ES-I3 (cell line): ENCODE data around the gene NRG2.

Experiments used
- H3K36me3 ChIP-seq: 2 replicates; pipeline ENCODE4 v1.6.1; 2013; ENCODE audit warnings: mild to moderate bottlenecking, low read length, control low read depth, moderate library complexity; ENCODE audit not compliant: insufficient read depth
- H3K4me1 ChIP-seq: 2 replicates; pipeline ENCODE4 v1.6.1; 2013; ENCODE audit warnings: mild to moderate bottlenecking, control low read depth, low read length; ENCODE audit not compliant: insufficient read depth
- H3K9ac ChIP-seq: 2 replicates; pipeline ENCODE4 v1.6.1; 2013; ENCODE audit warnings: low read depth, mild to moderate bottlenecking, low read length, moderate library complexity
- H3K9me3 ChIP-seq: 2 replicates; pipeline ENCODE4 v1.6.1; 2013; ENCODE audit warnings: mild to moderate bottlenecking, low read length, moderate library complexity; ENCODE audit not compliant: control insufficient read depth, insufficient read depth

NRG2 gene

GRCh38 chr5:139914218-139914807 lies 128.8 kb downstream of the NRG2 start:
- no peak overlapping the region for H3K9ac ChIP-seq
- H3K9me3 ChIP-seq: no peaks in the 10 kb centered on the region
- H3K4me1 ChIP-seq: peaks cover 9% of the 10 kb centered on the region; the same call in 1 of the 2 replicates
- no peaks in the 10 kb centered on the region for H3K36me3 ChIP-seq

GRCh38 chr5:139912804-139913203 lies 130.3 kb downstream of the NRG2 start:
- Histone ChIP-seq H3K36me3 (no peaks in the 10 kb centered on the region), H3K4me1 (peaks cover 9% of the 10 kb centered on the region; the same call in 1 of the 2 replicates), H3K9ac (no peak overlapping the region), H3K9me3 (no peaks in the 10 kb centered on the region)

GRCh38 chr5:139912158-139912557 lies 130.9 kb downstream of the NRG2 start:
- Histone ChIP-seq H3K9me3 (no peaks in the 10 kb centered on the region), H3K9ac (no peak overlapping the region), H3K4me1 (peaks cover 9% of the 10 kb centered on the region; the same call in 1 of the 2 replicates), H3K36me3 (no peaks in the 10 kb centered on the region)

- H3K36me3 ChIP-seq: no peaks in the 10 kb centered on the region
- H3K9ac ChIP-seq: no peak overlapping the region
- peaks cover 9% of the 10 kb centered on the region; the same call in 1 of the 2 replicates for H3K4me1 ChIP-seq
- no peaks in the 10 kb centered on the region for H3K9me3 ChIP-seq
Measured at GRCh38 chr5:139911425-139912120, 131.5 kb downstream of the NRG2 start.

GRCh38 chr5:139910901-139911300 lies 132.2 kb downstream of the NRG2 start:
- H3K9ac ChIP-seq: no peak overlapping the region
- no peaks in the 10 kb centered on the region for H3K36me3 ChIP-seq
- no peaks in the 10 kb centered on the region for H3K9me3 ChIP-seq

GRCh38 chr5:139910036-139910435 lies 133.1 kb downstream of the NRG2 start:
- peaks cover 2% of the 10 kb centered on the region; the same call in 1 of the 2 replicates for H3K4me1 ChIP-seq
- no peaks in the 10 kb centered on the region for H3K36me3 ChIP-seq
- no peak overlapping the region for H3K9ac ChIP-seq
- no peaks in the 10 kb centered on the region for H3K9me3 ChIP-seq

More at GRCh38 chr5:139910901-139911300, 132.2 kb downstream of the NRG2 start:
- H3K4me1 ChIP-seq: peaks cover 7% of the 10 kb centered on the region; the same call in 1 of the 2 replicates

- H3K9me3 ChIP-seq: no peaks in the 10 kb centered on the region
- H3K36me3 ChIP-seq: no peaks in the 10 kb centered on the region
- H3K4me1 ChIP-seq: peaks cover 2% of the 10 kb centered on the region; the same call in 1 of the 2 replicates
- no peak overlapping the region for H3K9ac ChIP-seq
Measured at GRCh38 chr5:139908749-139909148, 134.3 kb downstream of the NRG2 start.

GRCh38 chr5:139906661-139907060 lies 136.4 kb downstream of the NRG2 start:
- Histone ChIP-seq H3K9me3 (no peaks in the 10 kb centered on the region), H3K4me1 (peaks cover 2% of the 10 kb centered on the region; the same call in 1 of the 2 replicates), H3K36me3 (no peaks in the 10 kb centered on the region), H3K9ac (no peak overlapping the region)

GRCh38 chr5:139904816-139905661 lies 138.1 kb downstream of the NRG2 start:
- H3K9ac ChIP-seq: peak overlapping the region; percentile 62
- H3K4me1 ChIP-seq: peaks cover 2% of the 10 kb centered on the region; the same call in 1 of the 2 replicates
- H3K9me3 ChIP-seq: no peaks in the 10 kb centered on the region
- H3K36me3 ChIP-seq: no peaks in the 10 kb centered on the region

- Histone ChIP-seq H3K36me3 (no peaks in the 10 kb centered on the region), H3K4me1 (peaks cover 2% of the 10 kb centered on the region; the same call in 1 of the 2 replicates), H3K9me3 (no peaks in the 10 kb centered on the region), H3K9ac (peak overlapping the region; percentile 62)
Measured at GRCh38 chr5:139904566-139904815, 138.6 kb downstream of the NRG2 start.

- H3K9ac ChIP-seq: peak overlapping the region; percentile 62; the same call in 1 of the 2 replicates
- H3K4me1 ChIP-seq: peaks cover 2% of the 10 kb centered on the region; the same call in 1 of the 2 replicates
- no peaks in the 10 kb centered on the region for H3K36me3 ChIP-seq
- no peaks in the 10 kb centered on the region for H3K9me3 ChIP-seq
Measured at GRCh38 chr5:139903795-139904565, 139.1 kb downstream of the NRG2 start.

GRCh38 chr5:139903450-139903794 lies 139.7 kb downstream of the NRG2 start:
- Histone ChIP-seq H3K4me1 (peaks cover 2% of the 10 kb centered on the region; the same call in 1 of the 2 replicates), H3K9me3 (no peaks in the 10 kb centered on the region), H3K9ac (peak overlapping the region; percentile 62; the same call in 1 of the 2 replicates), H3K36me3 (no peaks in the 10 kb centered on the region)

GRCh38 chr5:139901986-139902385 lies 141.1 kb downstream of the NRG2 start:
- no peaks in the 10 kb centered on the region for H3K36me3 ChIP-seq
- no peak overlapping the region for H3K9ac ChIP-seq
- H3K9me3 ChIP-seq: no peaks in the 10 kb centered on the region
- H3K4me1 ChIP-seq: peaks cover 2% of the 10 kb centered on the region; the same call in 1 of the 2 replicates

- Histone ChIP-seq H3K9ac (no peak overlapping the region), H3K4me1 (peaks cover 2% of the 10 kb centered on the region; the same call in 1 of the 2 replicates), H3K36me3 (no peaks in the 10 kb centered on the region), H3K9me3 (no peaks in the 10 kb centered on the region)
Measured at GRCh38 chr5:139901251-139901575, 141.9 kb downstream of the NRG2 start.
